GM06990 (cell line): ENCODE results near the gene LRRC8B.

Experiments used
- DNase-seq: peaks from one replicate; pipeline ENCODE4 v3.0.0-alpha.2; 2011; ENCODE audit not compliant: insufficient read length; ENCODE audit errors: extremely low read depth
- H3K27me3 ChIP-seq: replicated peaks from 2 replicates; pipeline ENCODE4 v1.6.0; 2011; ENCODE audit warnings: low read length; ENCODE audit not compliant: control insufficient read depth, insufficient read depth
- H3K36me3 ChIP-seq: 2 replicates; pipeline ENCODE4 v1.5.1; 2011; ENCODE audit warnings: low read length; ENCODE audit not compliant: control insufficient read depth, insufficient read depth
- H3K4me3 ChIP-seq: replicated peaks from 2 replicates; pipeline ENCODE4 v1.5.1; 2011; ENCODE audit warnings: low read depth, mild to moderate bottlenecking, control low read depth, low read length
- TF ChIP-seq, protein P1 (sequence below): IDR thresholded peaks from 2 replicates; pipeline ENCODE4 v1.5.1; 2011; ENCODE audit warnings: low read length, control low read depth, mild to moderate bottlenecking, inconsistent platforms; ENCODE audit not compliant: insufficient read depth, poor library complexity, severe bottlenecking

The LRRC8B gene

DNA sequence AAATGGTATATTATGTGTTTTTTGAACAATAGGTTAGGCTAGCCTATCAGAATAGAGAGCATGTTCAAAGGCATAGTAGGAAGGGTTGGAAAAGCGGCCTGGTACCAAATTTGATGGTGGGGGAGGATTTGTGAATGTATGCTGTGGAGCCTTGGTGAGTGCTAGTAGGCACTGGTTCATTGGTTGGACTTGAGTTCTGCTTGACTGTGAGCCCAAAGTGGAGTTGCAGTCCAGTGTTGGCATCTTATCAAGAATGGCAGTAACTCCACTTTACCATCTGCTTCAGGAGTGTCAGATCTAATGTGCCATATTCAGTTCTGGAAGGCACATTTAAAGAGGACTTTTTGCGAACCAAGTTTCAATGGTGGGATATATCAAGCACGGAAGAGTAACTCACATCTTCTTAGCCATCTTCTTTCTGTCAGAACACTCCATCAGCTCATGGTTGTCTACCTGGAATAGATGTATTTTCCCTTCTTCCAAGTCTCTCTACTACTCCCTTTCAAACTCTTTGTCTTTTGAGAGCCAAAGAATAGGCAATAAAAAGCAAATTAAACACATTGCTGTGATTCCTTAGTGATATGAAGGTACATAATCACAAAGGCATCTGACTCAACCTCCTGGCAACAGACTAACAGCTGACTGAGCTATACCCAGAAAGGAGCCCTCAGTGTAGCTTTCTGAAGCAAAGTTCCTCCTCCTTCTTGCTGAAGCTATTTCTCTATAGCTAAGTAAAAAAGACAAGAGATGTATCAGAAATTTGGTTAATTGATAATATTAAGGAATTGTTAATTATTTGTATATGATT, 21.7 kb downstream of the LRRC8B start:
- Histone ChIP-seq H3K27me3 (no peaks in the 10 kb centered on the region), H3K4me3 (no peak overlapping the region), H3K36me3 (no peaks in the 10 kb centered on the region)
- TF ChIP-seq, protein P1, sequence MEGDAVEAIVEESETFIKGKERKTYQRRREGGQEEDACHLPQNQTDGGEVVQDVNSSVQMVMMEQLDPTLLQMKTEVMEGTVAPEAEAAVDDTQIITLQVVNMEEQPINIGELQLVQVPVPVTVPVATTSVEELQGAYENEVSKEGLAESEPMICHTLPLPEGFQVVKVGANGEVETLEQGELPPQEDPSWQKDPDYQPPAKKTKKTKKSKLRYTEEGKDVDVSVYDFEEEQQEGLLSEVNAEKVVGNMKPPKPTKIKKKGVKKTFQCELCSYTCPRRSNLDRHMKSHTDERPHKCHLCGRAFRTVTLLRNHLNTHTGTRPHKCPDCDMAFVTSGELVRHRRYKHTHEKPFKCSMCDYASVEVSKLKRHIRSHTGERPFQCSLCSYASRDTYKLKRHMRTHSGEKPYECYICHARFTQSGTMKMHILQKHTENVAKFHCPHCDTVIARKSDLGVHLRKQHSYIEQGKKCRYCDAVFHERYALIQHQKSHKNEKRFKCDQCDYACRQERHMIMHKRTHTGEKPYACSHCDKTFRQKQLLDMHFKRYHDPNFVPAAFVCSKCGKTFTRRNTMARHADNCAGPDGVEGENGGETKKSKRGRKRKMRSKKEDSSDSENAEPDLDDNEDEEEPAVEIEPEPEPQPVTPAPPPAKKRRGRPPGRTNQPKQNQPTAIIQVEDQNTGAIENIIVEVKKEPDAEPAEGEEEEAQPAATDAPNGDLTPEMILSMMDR: no peak
- no peak for DNase-seq

DNA sequence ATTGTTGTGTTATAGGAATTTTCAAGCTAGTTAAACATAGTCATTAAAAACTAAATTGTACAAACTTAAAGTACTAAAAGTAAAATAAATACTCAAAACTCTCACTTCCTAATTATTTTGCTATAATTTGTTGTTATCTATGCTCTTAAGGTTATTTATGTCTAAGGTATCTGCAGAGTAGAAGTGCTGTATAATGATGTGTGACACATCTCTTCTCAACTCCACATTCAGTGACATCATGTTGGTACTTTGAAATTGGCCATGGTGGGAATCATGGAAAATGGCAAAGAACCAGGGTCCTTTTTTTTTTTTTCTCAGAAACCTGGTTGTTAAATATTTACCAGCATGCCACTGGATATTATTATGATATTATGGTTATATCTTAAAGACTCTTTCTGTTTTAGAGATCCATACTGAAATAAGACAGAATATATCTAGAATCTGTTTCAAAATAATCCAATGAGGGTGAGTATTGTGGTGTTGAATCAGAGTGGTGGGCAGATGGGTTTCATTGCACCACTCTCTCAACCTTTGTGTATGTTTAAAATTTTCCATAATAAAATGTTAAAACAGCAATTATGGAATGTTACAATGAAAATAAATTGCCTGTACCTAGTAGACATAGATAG, 22.4 kb downstream of the LRRC8B start:
- TF ChIP-seq, protein P1: no peak

GRCh38 chr1:89547563-89548116, 23.0 kb downstream of the LRRC8B start:
- no peak overlapping the region for H3K4me3 ChIP-seq
- no peaks in the 10 kb centered on the region for H3K36me3 ChIP-seq
- peak; percentile 16 for DNase-seq
- H3K27me3 ChIP-seq: no peaks in the 10 kb centered on the region
- TF ChIP-seq, protein P1: no peak

More for the DNA sequence above, 22.4 kb downstream of the LRRC8B start:
- Histone ChIP-seq H3K36me3 (no peaks in the 10 kb centered on the region), H3K4me3 (no peak overlapping the region), H3K27me3 (no peaks in the 10 kb centered on the region)
- no peak for DNase-seq

DNA sequence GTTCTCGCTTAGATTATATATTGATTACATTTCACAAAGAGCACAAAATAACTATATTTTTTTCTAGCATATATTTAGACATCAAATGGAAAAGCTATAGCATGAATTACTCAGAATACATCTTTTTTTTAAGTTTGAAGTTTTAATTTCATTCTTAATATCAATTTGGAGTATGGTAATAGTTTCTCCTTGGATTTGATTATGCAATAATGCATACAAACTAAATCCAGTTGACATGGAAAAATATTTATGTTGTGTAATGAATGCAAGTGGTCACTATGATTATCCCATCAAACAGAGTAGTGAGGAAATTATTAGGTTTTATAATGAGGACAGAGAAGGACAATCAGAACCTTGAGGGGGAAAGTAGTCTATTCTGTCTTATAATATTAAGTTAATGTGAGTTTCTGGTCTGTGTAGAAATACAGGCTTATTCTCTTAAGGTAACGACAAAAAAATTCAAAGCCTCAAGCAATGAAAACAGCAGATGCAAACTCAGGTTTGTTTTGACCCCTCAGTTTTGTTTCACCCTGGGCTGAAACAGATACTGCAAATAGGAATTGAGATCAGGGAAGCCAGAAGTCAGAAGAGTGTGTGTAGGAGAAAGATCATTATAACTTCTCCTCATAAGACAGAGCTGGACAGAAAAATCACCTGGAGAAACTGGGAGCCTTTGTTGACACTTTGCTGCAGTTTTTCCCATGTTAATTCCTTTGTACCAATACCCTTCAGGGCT, 23.7 kb downstream of the LRRC8B start:
- Histone ChIP-seq H3K27me3 (no peaks in the 10 kb centered on the region), H3K36me3 (no peaks in the 10 kb centered on the region), H3K4me3 (no peak overlapping the region)
- TF ChIP-seq, protein P1: no peak
- DNase-seq: no peak

DNA sequence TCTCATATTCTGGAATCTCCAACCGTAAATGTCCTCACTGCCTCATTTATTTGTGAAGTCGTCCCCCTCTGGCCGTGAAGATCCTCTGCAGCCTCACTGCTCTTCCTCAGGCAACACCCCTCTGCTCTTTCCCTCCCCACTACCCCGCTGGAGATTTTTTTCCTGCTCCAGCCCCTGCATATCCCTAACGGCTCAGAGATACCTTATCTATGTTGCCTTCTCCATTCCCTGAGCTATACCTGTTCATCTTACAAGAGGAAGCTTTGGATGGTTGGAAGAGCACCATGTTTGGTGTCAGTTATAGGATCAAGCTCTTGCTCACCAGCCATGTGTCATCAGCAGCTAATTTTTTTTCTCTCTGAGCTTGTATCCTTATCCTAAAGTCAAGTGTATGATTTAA, 26.4 kb downstream of the LRRC8B start:
- Histone ChIP-seq H3K27me3 (no peaks in the 10 kb centered on the region), H3K36me3 (no peaks in the 10 kb centered on the region), H3K4me3 (no peak overlapping the region)
- TF ChIP-seq, protein P1: no peak
- no peak for DNase-seq
